GM19397 (cell line): ENCODE measurements around the gene ARL6IP4.
"Not testable (repeated sequence)": the region's sequence is repeated elsewhere in the genome, so short reads cannot be mapped to it uniquely, and the experiment has no call there.

ENCODE experiments used
- ATAC-seq: cut with Tn5 transposase; IDR thresholded peaks from one replicate; pipeline ENCODE4 v1.9.1; 2021; ENCODE audit warnings: mild to moderate bottlenecking, moderate library complexity; ENCODE audit not compliant: unreplicated experiment

Gene ARL6IP4

DNA sequence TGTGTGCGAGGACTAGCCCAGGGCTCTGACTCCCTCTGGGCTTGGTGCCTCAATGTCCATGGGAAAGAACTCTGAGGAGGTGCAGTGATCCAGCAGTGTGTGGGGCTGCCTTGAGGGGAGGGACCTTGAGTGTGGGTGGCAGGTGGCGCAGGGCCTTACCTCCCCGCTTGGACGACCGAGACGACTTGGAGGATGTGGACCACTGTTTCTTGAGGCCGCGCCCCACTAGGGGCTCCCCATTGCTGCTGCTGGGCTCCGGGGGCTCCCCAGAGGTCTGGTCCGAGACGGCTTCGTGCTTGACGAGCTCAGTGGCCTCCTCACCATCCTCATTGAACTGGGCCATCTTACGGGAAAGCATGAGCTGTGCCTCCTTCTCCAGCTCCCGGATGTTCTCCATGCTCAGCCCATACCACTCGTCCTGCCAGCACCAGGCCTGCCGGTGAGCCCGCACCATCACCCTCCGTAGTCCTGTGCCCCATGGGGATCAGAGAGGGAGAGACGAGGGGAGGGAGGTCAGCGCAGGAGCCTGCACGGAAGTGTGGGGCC is 24.7 kb downstream of the ARL6IP4 start:
- ATAC-seq = no peak

DNA sequence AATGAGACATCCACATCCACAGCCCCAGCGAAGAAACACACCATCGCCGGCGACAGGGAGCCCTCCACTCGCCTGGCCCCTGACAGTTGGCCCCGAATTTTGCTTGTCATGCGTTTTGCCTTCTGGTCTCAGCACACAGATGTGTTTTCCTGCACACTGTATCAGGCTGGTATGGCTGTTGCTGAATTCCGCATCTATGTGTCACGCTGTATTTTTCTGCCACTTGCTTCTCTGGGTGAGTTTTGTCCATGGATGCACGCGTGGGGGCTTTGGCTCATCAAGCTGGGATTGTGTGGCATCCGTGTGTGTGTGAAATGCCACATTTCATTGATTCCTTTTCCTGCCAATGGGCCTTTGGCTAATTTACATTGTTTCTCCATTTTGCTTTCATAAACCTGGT is 26.5 kb downstream of the ARL6IP4 start:
- no peak for ATAC-seq

GRCh38 chr12:123010110-123010509 is 29.6 kb downstream of the ARL6IP4 start:
- no peak for ATAC-seq

GRCh38 chr12:123010681-123011080 is 30.2 kb downstream of the ARL6IP4 start:
- ATAC-seq = no peak

DNA sequence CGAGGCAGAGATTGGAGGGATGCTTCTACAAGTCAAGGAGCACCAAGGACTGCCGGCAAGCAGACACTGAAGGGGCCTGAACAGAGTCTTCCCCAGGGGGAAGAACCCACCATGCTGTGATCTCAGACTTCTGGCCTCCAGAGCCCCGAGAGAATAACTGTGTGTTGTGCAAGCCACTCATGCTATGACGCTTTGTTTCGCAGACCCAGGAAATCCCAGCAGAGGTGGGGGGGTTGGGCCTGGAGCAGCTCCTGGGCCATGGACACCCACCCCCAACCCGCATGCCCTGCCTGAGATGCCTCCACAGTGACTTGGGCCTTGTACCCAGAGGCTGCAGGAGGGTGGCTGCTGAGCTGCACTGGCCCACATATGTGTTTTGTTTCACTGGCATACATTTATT is 31.2 kb downstream of the ARL6IP4 start:
- ATAC-seq = no peak

DNA sequence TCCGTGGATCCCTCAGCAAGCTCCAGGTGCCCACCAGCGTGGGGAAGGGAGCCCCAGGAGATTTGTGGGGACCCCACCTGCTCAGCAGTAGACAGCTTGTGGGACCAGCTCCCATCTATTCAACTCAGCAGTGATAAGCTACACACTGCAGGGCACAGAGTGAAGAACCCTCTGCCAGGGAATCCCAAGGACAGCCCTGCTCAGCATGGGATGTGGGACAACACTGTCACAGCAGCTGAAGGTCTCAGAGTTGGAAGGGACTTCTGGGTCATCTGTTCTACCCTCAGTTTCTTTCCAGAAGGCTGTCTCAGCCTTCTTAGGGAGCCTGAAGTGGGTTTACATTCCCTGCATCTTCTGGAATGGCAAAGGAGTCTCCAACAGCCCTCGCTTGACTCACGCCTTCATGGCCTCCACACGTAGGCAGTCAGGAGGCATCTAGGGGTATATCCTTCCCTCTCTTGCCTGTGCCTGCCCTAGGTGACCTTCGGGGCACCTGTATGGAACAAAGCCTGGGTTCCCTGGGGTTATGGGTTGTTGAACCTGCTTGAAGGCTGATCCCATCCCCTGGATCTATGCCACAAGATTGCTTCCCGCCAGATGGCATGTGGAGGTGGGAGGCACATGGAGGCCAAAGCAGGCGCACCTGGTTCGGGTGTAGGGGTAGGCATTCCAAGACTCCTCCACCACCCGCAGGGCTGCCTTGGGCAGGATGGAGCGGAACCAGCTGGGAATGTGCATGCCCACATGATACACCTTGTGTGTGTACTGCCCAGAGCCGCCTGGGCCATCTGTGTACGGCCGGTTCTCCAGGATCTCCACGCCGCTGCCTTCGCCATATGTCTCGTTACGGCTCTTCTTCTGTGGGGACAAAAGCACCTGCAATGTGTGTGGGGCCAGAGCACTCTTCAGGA is 33.0 kb downstream of the ARL6IP4 start:
- ATAC-seq = no peak

- not testable (repeated sequence) for ATAC-seq
These were observed 34.0 kb downstream of the ARL6IP4 start for GRCh38 chr12:123014473-123014872.

- ATAC-seq = no peak
These were observed 37.3 kb downstream of the ARL6IP4 start for GRCh38 chr12:123017753-123018152.

DNA sequence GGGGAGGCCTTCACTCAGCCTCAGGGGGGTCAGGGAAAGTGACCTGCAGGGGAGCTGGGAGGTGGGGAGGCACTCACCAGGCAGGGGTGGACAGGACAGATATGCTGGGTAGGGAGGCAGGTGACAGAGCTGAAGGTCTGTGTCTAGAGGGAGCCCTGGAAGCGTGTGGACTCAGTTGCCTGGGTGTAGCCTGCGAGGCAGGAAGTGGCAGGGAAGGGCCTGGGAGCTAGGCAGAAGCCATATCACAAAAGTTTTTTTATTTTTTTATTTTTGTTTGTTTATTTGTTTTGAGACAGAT is 39.3 kb downstream of the ARL6IP4 start:
- ATAC-seq = no peak

GRCh38 chr12:123021688-123022604 is 41.5 kb downstream of the ARL6IP4 start:
- ATAC-seq = no peak

- no peak for ATAC-seq
These were observed 42.4 kb downstream of the ARL6IP4 start for GRCh38 chr12:123022846-123023245.

DNA sequence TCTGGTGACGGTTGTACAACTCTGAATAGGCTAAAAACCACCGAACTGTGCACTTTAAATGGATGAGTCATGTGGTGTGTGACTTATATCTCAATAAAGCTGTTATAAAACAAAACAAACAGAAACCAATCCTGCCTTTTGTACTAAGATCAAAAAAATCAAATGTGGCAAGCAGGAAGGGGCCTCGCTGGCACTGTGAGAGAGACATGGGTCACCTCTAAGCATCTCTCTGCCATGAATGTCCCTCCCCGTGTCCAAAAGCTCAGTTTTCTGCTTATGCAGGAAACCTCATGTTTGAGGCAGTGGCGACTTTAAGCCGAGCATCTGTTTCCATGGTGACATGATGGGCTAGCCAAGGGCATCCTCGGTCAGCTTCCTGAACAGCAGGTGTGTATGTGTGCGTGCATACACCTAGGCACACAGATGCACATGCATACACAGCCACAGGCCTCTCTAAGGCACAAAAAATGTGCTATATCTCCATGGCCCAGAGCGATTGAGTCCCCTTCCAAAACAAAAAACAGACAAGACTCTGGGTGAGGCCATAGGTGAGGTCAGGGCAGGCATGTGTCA is 44.4 kb downstream of the ARL6IP4 start:
- no peak for ATAC-seq

DNA sequence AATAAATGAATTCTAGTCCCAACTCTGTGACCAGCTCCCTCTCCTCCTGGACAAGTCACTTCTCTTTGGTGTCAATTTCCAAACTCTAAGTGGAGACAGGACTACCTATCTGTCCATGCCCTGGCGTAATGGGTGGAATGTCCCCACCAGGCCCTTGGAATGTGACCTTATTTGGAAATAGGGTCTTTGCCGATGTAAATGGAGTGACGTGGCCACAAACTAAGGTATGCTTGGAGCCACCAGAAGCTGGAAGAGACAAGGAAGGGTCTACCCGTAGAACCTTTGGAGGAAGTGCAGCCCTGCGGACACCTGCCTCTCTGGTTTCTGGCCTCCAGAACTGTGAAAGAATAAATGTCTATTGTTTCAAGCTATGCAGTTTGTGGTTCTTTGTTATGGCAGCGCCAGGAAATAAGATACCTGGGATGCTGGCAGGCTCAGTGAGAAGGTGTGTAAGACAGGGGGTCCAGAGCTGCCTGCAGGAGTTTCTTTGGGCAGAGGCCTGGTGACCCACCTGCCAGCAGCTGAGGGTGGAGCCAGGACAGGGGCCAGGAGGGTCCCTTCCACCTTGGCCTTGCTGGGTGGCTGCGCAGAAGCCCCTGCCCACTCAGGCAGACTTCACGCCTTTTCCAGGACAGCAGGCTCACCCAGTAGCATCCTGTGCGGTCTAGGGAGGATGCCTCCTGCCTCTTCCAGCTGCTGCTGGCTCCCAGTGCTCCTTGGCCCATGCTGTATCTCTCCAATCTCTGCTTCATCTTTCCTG is 45.8 kb downstream of the ARL6IP4 start:
- ATAC-seq = no peak

DNA sequence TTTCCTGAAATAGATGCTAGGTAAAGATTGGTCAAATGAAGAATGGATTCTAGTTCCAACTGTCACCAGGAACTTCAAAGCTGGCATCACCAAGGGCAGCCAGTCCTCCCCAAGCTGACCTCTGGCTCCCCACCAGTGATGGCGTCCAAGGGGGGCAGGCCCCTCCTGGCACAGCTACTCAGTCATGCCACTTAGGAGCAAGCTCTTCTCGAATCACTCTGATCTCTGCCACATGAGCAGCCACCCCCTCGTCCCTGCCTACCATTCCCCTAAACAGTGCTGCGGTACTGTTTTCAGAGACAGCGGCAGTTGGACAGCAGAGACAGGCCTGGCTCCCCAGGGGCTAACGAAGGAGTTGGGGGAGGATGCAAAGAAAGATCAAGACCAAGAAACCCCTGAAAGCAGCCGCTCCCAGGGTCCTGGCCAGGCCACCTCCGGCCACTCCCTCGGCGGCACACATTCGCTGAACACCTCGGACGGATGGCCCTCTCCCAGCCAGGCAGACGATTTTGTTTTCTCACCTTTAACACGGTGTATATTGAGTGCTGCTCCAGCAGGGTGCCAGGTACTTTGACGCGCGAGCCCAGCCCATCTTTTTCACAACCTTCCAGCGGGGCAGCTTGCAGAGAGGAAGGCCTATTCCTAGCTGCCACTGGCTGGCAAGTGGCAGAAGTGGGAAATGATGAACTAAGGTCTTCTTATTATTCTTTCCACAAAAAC is 47.4 kb downstream of the ARL6IP4 start:
- no peak for ATAC-seq

DNA sequence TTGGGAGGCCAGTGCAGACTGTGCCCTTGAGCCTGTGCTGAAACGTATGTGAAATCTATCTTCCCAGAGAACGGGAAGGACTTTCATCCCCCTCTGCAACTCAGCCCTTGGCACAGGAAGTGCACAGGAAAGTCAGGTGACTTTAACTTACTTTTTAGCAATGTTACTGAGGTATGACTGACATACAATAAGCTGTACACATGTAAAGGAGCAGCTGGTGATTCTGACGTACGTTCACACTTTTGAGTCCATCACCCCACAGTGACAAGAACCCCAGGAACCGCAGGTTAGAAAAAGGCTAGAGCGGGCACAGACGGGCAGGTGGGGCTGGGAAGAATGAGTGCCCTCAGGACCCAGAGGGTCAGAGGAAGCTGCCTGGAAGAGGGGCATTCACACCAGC is 48.0 kb downstream of the ARL6IP4 start:
- ATAC-seq = no peak

GRCh38 chr12:123029550-123029949 is 49.1 kb downstream of the ARL6IP4 start:
- no peak for ATAC-seq

- ATAC-seq = no peak
These were observed 50.2 kb downstream of the ARL6IP4 start for GRCh38 chr12:123030686-123031085.

- ATAC-seq = no peak
These were observed 50.8 kb downstream of the ARL6IP4 start for GRCh38 chr12:123031171-123031845.
